ENCODE data around the gene GNAI2. TPM values are rescaled to one million over a fixed set of nuclear protein-coding genes. Genes with fewer than 3 reads are reported as not detected.

Gene GNAI2
- total and polyA plus RNA-seq, 2 donors (not counting 3 experiments of a cell fraction or from before 2014, with no cell fraction given): 767 to 1,875 TPM

GRCh38 chr3:50275141-50275995 is 39.4 kb downstream of the GNAI2 start:
- DNase-seq (ENCODE audit: low read depth, low spot score): no peak
- Histone ChIP-seq H3K27me3 (ENCODE audit: control insufficient read depth in 2 of 2, insufficient read depth in 2 of 2, low read length in 2 of 2) (peaks cover 18 to 24% of the 10 kb centered on the region in 2 experiments), H3K79me2 (ENCODE audit: control insufficient read depth, insufficient read depth, low read length) (no peaks in the 10 kb centered on the region), H3K36me3 (ENCODE audit: control insufficient read depth in 2 of 2, extremely low read depth in 1 of 2, insufficient read depth in 2 of 2, low read length in 2 of 2) (no peaks in the 10 kb centered on the region), H4K20me1 (replicated peaks; ENCODE audit: control insufficient read depth, extremely low read depth, insufficient read depth, low read length) (no peaks in the 10 kb centered on the region), H2AFZ (ENCODE audit: low read depth, low read length) (no peak overlapping the region), H3K4me2 (ENCODE audit: insufficient read depth, low read length) (no peak overlapping the region), H3K27ac (ENCODE audit: insufficient read depth, low read depth, low read length) (no peak overlapping the region), H3K9ac (replicated peaks; ENCODE audit: extremely low read depth, insufficient read depth, low read length) (no peak overlapping the region), H3K4me1 (ENCODE audit: control insufficient read depth, extremely low read depth, insufficient read depth, low read length) (peaks cover 2% of the 10 kb centered on the region), H3K9me3 (replicated peaks; ENCODE audit: control insufficient read depth, insufficient read depth, low read length) (no peaks in the 10 kb centered on the region), H3K9me1 (replicated peaks; ENCODE audit: control insufficient read depth, extremely low read depth, insufficient read depth, low read length) (no peaks in the 10 kb centered on the region), H3K4me3 (replicated peaks in 1 of 3; ENCODE audit: insufficient read depth in 1 of 3, low read depth in 1 of 3, low read length in 3 of 3) (no peak overlapping the region)
- CTCF ChIA-PET: interaction anchor here (0.8 to 4.9 kb wide), 15 partner anchors 8 to 94 kb away, joined by 3 to 53 read pairs (median 4); partner anchors contain the start of genes HYAL2 and IFRD2
- intact Hi-C loops (cut with micrococcal nuclease): no loop called here
- dilution Hi-C loops (cut with MboI; ENCODE audit: extremely low pct_ligation_motif_present, low sequenced_read_pairs): no loop called here
- no peak for FAIRE-seq
- no TSS peak for BruUV-seq (replicated peaks)
- TF ChIP-seq CTCF (IDR thresholded peaks at IDR 0.05; ENCODE audit: extremely low read depth in 1 of 2, insufficient read depth in 1 of 2, low read depth in 1 of 2, low read length in 2 of 2) (no peak), POLR2A (IDR thresholded peaks at IDR 0.05; ENCODE audit: low read depth, low read length) (no peak), POLR2AphosphoS5 (IDR thresholded peaks at IDR 0.05; ENCODE audit: insufficient read depth, low read depth, low read length) (no peak), FOS (IDR thresholded peaks at IDR 0.05; ENCODE audit: borderline replicate concordance, insufficient read depth, low read length) (no peak), JUN (IDR thresholded peaks at IDR 0.05; ENCODE audit: borderline replicate concordance, insufficient read depth, insufficient read length, low read depth) (no peak), EZH2 (IDR thresholded peaks at IDR 0.05; ENCODE audit: borderline replicate concordance, low read depth, low read length, severe bottlenecking) (peak; percentile 86), MYC (IDR thresholded peaks at IDR 0.05; ENCODE audit: low read depth, low read length) (no peak), GATA2 (IDR thresholded peaks at IDR 0.05; ENCODE audit: insufficient read depth, insufficient read length, low read depth, low read length) (no peak), MAX (IDR thresholded peaks at IDR 0.05; ENCODE audit: insufficient read depth, insufficient read length) (no peak)
- POLR2A ChIA-PET: no interaction called here

All from endothelial cell of umbilical vein (primary cell).